GM21381 (cell line): ENCODE data around the gene SULT4A1.
"Not testable (repeated sequence)": the region's sequence is repeated elsewhere in the genome, so short reads cannot be mapped to it uniquely, and the experiment has no call there.

ENCODE experiments used
- ATAC-seq: cut with Tn5 transposase; IDR thresholded peaks from one replicate; pipeline ENCODE4 v1.9.1; 2021; ENCODE audit warnings: mild to moderate bottlenecking, moderate library complexity; ENCODE audit not compliant: unreplicated experiment

The SULT4A1 gene

GRCh38 chr22:43862074-43862881 is at the start of gene SULT4A1:
SULT4A1 (minus strand) TSS chr22:43862513; CDS start chr22:43862382, 131 bp downstream.
- ATAC-seq, result no peak

- ATAC-seq, result no peak
These were observed 49.0 kb upstream of the SULT4A1 start for GRCh38 chr22:43911351-43911750.

- ATAC-seq, result no peak
These were observed 47.9 kb upstream of the SULT4A1 start for GRCh38 chr22:43910178-43910695.

- ATAC-seq, result no peak
These were observed 47.4 kb upstream of the SULT4A1 start for GRCh38 chr22:43909708-43910107.

- no peak for ATAC-seq
These were observed 43.4 kb upstream of the SULT4A1 start for GRCh38 chr22:43905681-43906080.

GRCh38 chr22:43904412-43904811 is 42.1 kb upstream of the SULT4A1 start:
- not testable (repeated sequence) for ATAC-seq

- not testable (repeated sequence) for ATAC-seq
These were observed 40.7 kb upstream of the SULT4A1 start for GRCh38 chr22:43903033-43903432.

GRCh38 chr22:43901976-43902643 is 39.8 kb upstream of the SULT4A1 start:
- ATAC-seq, result no peak

GRCh38 chr22:43900206-43900605 is 37.9 kb upstream of the SULT4A1 start:
- no peak for ATAC-seq

- no peak for ATAC-seq
These were observed 35.5 kb upstream of the SULT4A1 start for GRCh38 chr22:43897751-43898261.

GRCh38 chr22:43895986-43896645 is 33.8 kb upstream of the SULT4A1 start:
- ATAC-seq, result no peak

GRCh38 chr22:43894122-43894521 is 31.8 kb upstream of the SULT4A1 start:
- no peak for ATAC-seq

- ATAC-seq, result no peak
These were observed 31.0 kb upstream of the SULT4A1 start for GRCh38 chr22:43893266-43893665.

GRCh38 chr22:43892183-43892894 is 30.0 kb upstream of the SULT4A1 start:
- ATAC-seq, result no peak

GRCh38 chr22:43891360-43892182 is 29.3 kb upstream of the SULT4A1 start, which contains the start of gene PNPLA5:
PNPLA5 (minus strand) TSS chr22:43892013; CDS start chr22:43891880, 133 bp downstream.
- no peak for ATAC-seq

- ATAC-seq, result no peak
These were observed 28.6 kb upstream of the SULT4A1 start for GRCh38 chr22:43890901-43891331.

GRCh38 chr22:43889860-43890253 is 27.5 kb upstream of the SULT4A1 start:
- no peak for ATAC-seq

GRCh38 chr22:43889201-43889859 is 27.0 kb upstream of the SULT4A1 start:
- no peak for ATAC-seq

GRCh38 chr22:43888740-43889139 is 26.4 kb upstream of the SULT4A1 start:
- no peak for ATAC-seq
